ENCODE data around the gene SAP130.

The SAP130 gene

GRCh38 chr2:127986548-127987079 is 41.2 kb downstream of the SAP130 start:
- POLR2A ChIA-PET, result no interaction called here
- CTCF ChIA-PET, result no interaction called here

GRCh38 chr2:127985735-127986134 is 42.1 kb downstream of the SAP130 start:
- ChIA-PET POLR2A (no interaction called here), CTCF (interaction anchor here (1.1 kb wide), 1 partner anchor 101 kb away, joined by 3 read pairs; no protein-coding TSS in a partner anchor)
- DNase-seq (ENCODE audit: extremely low spot score), result no peak
- TF ChIP-seq BHLHE40 (IDR thresholded peaks at IDR 0.05; ENCODE audit: borderline replicate concordance) (no peak), ELF4 (IDR thresholded peaks at IDR 0.05) (no peak), PKNOX1 (IDR thresholded peaks at IDR 0.05) (no peak), TARDBP (IDR thresholded peaks at IDR 0.05) (no peak), SUZ12 (IDR thresholded peaks at IDR 0.05) (no peak), LEF1 (IDR thresholded peaks at IDR 0.05; ENCODE audit: borderline replicate concordance) (no peak), L3MBTL2 (conservative IDR thresholded peaks at IDR 0.05) (no peak), ZNF384 (IDR thresholded peaks at IDR 0.05) (no peak), NFRKB (IDR thresholded peaks at IDR 0.05) (no peak), FOXA1 (IDR thresholded peaks at IDR 0.05) (no peak), FOXK2 (IDR thresholded peaks at IDR 0.05) (no peak), SP1 (IDR thresholded peaks at IDR 0.05) (no peak), FOXM1 (IDR thresholded peaks at IDR 0.05; ENCODE audit: borderline replicate concordance) (no peak), HDGF (IDR thresholded peaks at IDR 0.05; ENCODE audit: borderline replicate concordance) (no peak), ARNT (IDR thresholded peaks at IDR 0.05) (no peak), CTBP1 (IDR thresholded peaks at IDR 0.05; ENCODE audit: borderline replicate concordance) (no peak)

More at GRCh38 chr2:127986548-127987079, 41.2 kb downstream of the SAP130 start:
- TF ChIP-seq FOXA1 (IDR thresholded peaks at IDR 0.05) (no peak), CTBP1 (IDR thresholded peaks at IDR 0.05; ENCODE audit: borderline replicate concordance) (no peak), LEF1 (IDR thresholded peaks at IDR 0.05; ENCODE audit: borderline replicate concordance) (no peak), ARNT (IDR thresholded peaks at IDR 0.05) (no peak), BHLHE40 (IDR thresholded peaks at IDR 0.05; ENCODE audit: borderline replicate concordance) (no peak), NFRKB (IDR thresholded peaks at IDR 0.05) (no peak), SP1 (IDR thresholded peaks at IDR 0.05) (no peak), FOXK2 (IDR thresholded peaks at IDR 0.05) (no peak), ELF4 (IDR thresholded peaks at IDR 0.05) (no peak), ZNF384 (IDR thresholded peaks at IDR 0.05) (no peak), TARDBP (IDR thresholded peaks at IDR 0.05) (no peak), FOXM1 (IDR thresholded peaks at IDR 0.05; ENCODE audit: borderline replicate concordance) (no peak), PKNOX1 (IDR thresholded peaks at IDR 0.05) (no peak), HDGF (IDR thresholded peaks at IDR 0.05; ENCODE audit: borderline replicate concordance) (no peak), SUZ12 (IDR thresholded peaks at IDR 0.05) (no peak), L3MBTL2 (conservative IDR thresholded peaks at IDR 0.05) (no peak)
- DNase-seq (ENCODE audit: extremely low spot score), result no peak

- ChIA-PET POLR2A (no interaction called here), CTCF (interaction anchor here (1.1 kb wide), 1 partner anchor 101 kb away, joined by 3 read pairs; no protein-coding TSS in a partner anchor)
- TF ChIP-seq PKNOX1 (IDR thresholded peaks at IDR 0.05), result no peak
- TF ChIP-seq HDGF (IDR thresholded peaks at IDR 0.05; ENCODE audit: borderline replicate concordance), result no peak
- TF ChIP-seq FOXM1 (IDR thresholded peaks at IDR 0.05; ENCODE audit: borderline replicate concordance), result no peak
- TF ChIP-seq LEF1 (IDR thresholded peaks at IDR 0.05; ENCODE audit: borderline replicate concordance), result no peak
- TF ChIP-seq ZNF384 (IDR thresholded peaks at IDR 0.05), result no peak
- TF ChIP-seq TARDBP (IDR thresholded peaks at IDR 0.05), result no peak
- no peak for TF ChIP-seq SUZ12 (IDR thresholded peaks at IDR 0.05)
- TF ChIP-seq ARNT (IDR thresholded peaks at IDR 0.05), result no peak
- no peak for TF ChIP-seq ELF4 (IDR thresholded peaks at IDR 0.05)
- TF ChIP-seq SP1 (IDR thresholded peaks at IDR 0.05), result no peak
- TF ChIP-seq CTBP1 (IDR thresholded peaks at IDR 0.05; ENCODE audit: borderline replicate concordance), result no peak
- no peak for TF ChIP-seq FOXK2 (IDR thresholded peaks at IDR 0.05)
- no peak for TF ChIP-seq FOXA1 (IDR thresholded peaks at IDR 0.05)
- no peak for TF ChIP-seq BHLHE40 (IDR thresholded peaks at IDR 0.05; ENCODE audit: borderline replicate concordance)
- no peak for TF ChIP-seq NFRKB (IDR thresholded peaks at IDR 0.05)
- TF ChIP-seq L3MBTL2 (conservative IDR thresholded peaks at IDR 0.05), result no peak
- DNase-seq (ENCODE audit: extremely low spot score), result no peak
These were observed 42.7 kb downstream of the SAP130 start for GRCh38 chr2:127985026-127985734.

- TF ChIP-seq SP1 (IDR thresholded peaks at IDR 0.05) (no peak), BHLHE40 (IDR thresholded peaks at IDR 0.05; ENCODE audit: borderline replicate concordance) (no peak), ARNT (IDR thresholded peaks at IDR 0.05) (no peak), CTBP1 (IDR thresholded peaks at IDR 0.05; ENCODE audit: borderline replicate concordance) (no peak), L3MBTL2 (conservative IDR thresholded peaks at IDR 0.05) (no peak), FOXA1 (IDR thresholded peaks at IDR 0.05) (no peak), NFRKB (IDR thresholded peaks at IDR 0.05) (no peak), ELF4 (IDR thresholded peaks at IDR 0.05) (no peak), LEF1 (IDR thresholded peaks at IDR 0.05; ENCODE audit: borderline replicate concordance) (no peak), PKNOX1 (IDR thresholded peaks at IDR 0.05) (no peak), FOXK2 (IDR thresholded peaks at IDR 0.05) (no peak), FOXM1 (IDR thresholded peaks at IDR 0.05; ENCODE audit: borderline replicate concordance) (no peak), HDGF (IDR thresholded peaks at IDR 0.05; ENCODE audit: borderline replicate concordance) (no peak), SUZ12 (IDR thresholded peaks at IDR 0.05) (no peak), ZNF384 (IDR thresholded peaks at IDR 0.05) (no peak), TARDBP (IDR thresholded peaks at IDR 0.05) (no peak)
- ChIA-PET CTCF (no interaction called here), POLR2A (no interaction called here)
- no peak for DNase-seq (ENCODE audit: extremely low spot score)
These were observed 43.3 kb downstream of the SAP130 start for GRCh38 chr2:127984551-127984950.
